Heart left ventricle (tissue), 13 donors: ENCODE measurements around the gene CLDN7.

Experiments used
- POLR2A ChIP-seq, 2 donors: fragments of 450-650 bp; IDR thresholded peaks; one replicate each; pipeline ENCODE4 v1.6.1; 2017; ENCODE audit warnings: antibody characterized with exemption in 2 of 2, mild to moderate bottlenecking in 2 of 2, moderate library complexity in 2 of 2
- TF ChIP-seq, protein P1 (sequence below), 12 donors: fragments of 200-600 bp; sonication (generic) in 4 of 12; IDR thresholded peaks; one replicate each; pipeline versions ENCODE4 v1.5.0 to v1.8.0; 2018 to 2022; ENCODE audit warnings: antibody characterized with exemption in 12 of 12, mild to moderate bottlenecking in 5 of 12
- donor health status: ischemic (EF 13 %, LVEDD 7.1; RV severe dilation, severe dysfunction).
- donor health status: DM: no; HTN: yes; CAD: no.
- donor health status: DM: no; HTN: no; CAD: no.
- donor health status: ischemic (EF 25% LVEDD 6.9; RV normal size, moderate dysfunction).
- donor health status: ischemic (EF 25% LVEDD 5.7; RV mildly dilated, moderate dysfunction).
- donor health status: ischemic (EF 35%, LVEDD 5.7; RV mildly dilated, moderate dysfunction).
- donor health status: nonischemic (EF 11% LVEDD 7.7; RV severe dilation, severe dysfunction).
- donor health status: DM: yes; HTN: yes; CAD: no.
- donor health status: PGD.
- donor health status: ischemic (EF 29% LVEDD 5.4; RV normal size, mild dysfunction).
- donor health status: nonischemic (EF 23%, LVEDD 6.1; RV moderate dilation, normal function).

DNA sequence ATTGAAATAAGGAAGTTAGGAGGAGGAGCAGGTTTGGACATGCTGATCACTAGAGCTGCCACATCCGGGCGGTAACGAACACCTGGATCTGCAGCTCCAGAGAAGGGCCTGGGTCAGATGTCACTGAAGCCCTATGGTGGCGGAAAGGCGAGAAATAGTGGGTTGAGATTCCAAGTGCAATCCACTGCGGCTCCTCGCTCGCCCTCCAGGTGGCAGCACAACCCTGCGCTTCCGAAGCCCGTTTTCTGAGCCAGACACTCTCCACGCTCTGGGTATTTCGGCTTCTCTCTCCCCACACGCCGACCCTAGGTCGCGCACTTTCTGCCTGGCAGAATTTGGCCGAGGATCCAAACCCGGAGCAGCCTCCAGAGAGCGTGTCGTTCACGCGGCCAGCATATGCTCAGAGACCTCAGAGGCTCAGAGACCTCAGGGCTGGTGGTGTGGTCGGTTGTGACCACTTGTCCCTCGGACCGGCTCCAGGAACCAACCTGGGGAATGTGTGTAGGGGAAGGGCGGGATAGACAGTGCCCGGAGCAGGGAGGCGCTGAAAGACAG lies 18.3 kb upstream of the CLDN7 start:
- TF ChIP-seq, protein P1, sequence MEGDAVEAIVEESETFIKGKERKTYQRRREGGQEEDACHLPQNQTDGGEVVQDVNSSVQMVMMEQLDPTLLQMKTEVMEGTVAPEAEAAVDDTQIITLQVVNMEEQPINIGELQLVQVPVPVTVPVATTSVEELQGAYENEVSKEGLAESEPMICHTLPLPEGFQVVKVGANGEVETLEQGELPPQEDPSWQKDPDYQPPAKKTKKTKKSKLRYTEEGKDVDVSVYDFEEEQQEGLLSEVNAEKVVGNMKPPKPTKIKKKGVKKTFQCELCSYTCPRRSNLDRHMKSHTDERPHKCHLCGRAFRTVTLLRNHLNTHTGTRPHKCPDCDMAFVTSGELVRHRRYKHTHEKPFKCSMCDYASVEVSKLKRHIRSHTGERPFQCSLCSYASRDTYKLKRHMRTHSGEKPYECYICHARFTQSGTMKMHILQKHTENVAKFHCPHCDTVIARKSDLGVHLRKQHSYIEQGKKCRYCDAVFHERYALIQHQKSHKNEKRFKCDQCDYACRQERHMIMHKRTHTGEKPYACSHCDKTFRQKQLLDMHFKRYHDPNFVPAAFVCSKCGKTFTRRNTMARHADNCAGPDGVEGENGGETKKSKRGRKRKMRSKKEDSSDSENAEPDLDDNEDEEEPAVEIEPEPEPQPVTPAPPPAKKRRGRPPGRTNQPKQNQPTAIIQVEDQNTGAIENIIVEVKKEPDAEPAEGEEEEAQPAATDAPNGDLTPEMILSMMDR (IDR thresholded peaks at IDR 0.05): peak; percentile 84 to 97 (median 94)
- no peak for TF ChIP-seq POLR2A (IDR thresholded peaks at IDR 0.05)
